Gastrocnemius medialis (tissue), 4 donors: Measurements from ENCODE around the gene RMDN3. TPM values are rescaled to one million over a fixed set of nuclear protein-coding genes. Genes with fewer than 3 reads are reported as not detected.

ENCODE experiments used
- ATAC-seq, 2 donors: fragments of 150-250 bp; one replicate each; pipeline ENCODE4 v1.9.1; 2016
- DNase-seq, 2 donors: peaks; one replicate each; pipeline ENCODE4 v3.0.0-alpha.2; 2019
- H3K27ac ChIP-seq, 4 donors: fragments of 200-600 bp; sonication (generic); 1 replicate in 1 of 4; 2 replicates in 3 of 4; pipeline ENCODE4 v1.5.1; 2016 to 2018; ENCODE audit warnings: mild to moderate bottlenecking in 2 of 4, moderate library complexity in 1 of 4
- H3K27me3 ChIP-seq, 3 donors: fragments of 200-600 bp; sonication (generic) in 2 of 3; 1 replicate in 1 of 3; 2 replicates in 2 of 3; pipeline versions ENCODE4 v1.5.1 to v1.6.0; 2016 to 2019; ENCODE audit warnings: mild to moderate bottlenecking in 1 of 3, moderate library complexity in 1 of 3
- H3K36me3 ChIP-seq, 2 donors: fragments of 200-600 bp; sonication (generic) in 1 of 2; one replicate each; pipeline ENCODE4 v1.5.1; 2017 to 2018
- H3K4me1 ChIP-seq, 2 donors: fragments of 200-600 bp; sonication (generic) in 1 of 2; one replicate each; pipeline ENCODE4 v1.5.1; 2016 to 2017; ENCODE audit warnings: mild to moderate bottlenecking in 2 of 2
- H3K4me3 ChIP-seq, 4 donors: fragments of 200-600 bp; sonication (generic) in 3 of 4; 1 replicate in 1 of 4; 2 replicates in 3 of 4; pipeline ENCODE4 v1.5.1; 2016 to 2019; ENCODE audit warnings: mild to moderate bottlenecking in 2 of 4
- H3K9me3 ChIP-seq, 3 donors: fragments of 200-600 bp; sonication (generic) in 2 of 3; 1 replicate in 1 of 3; 2 replicates in 2 of 3; pipeline ENCODE4 v1.5.1; 2016 to 2019
- CTCF ChIP-seq, 5 experiments: fragments of 450-650 bp in 3 of 5; fragments of 200-600 bp in 2 of 5; sonication (generic) in 2 of 5; IDR thresholded peaks in 4 of 5; conservative IDR thresholded peaks in 1 of 5; 1 replicate in 4 of 5; 2 replicates in 1 of 5; pipeline ENCODE4 v1.5.1; 2016 to 2019; ENCODE audit warnings: antibody characterized with exemption in 5 of 5, mild to moderate bottlenecking in 3 of 5, moderate library complexity in 3 of 5
- POLR2A ChIP-seq, 2 donors: fragments of 450-650 bp; IDR thresholded peaks; one replicate each; pipeline ENCODE4 v1.6.1; 2017; ENCODE audit warnings: antibody characterized with exemption in 2 of 2, mild to moderate bottlenecking in 2 of 2, moderate library complexity in 2 of 2
- in situ Hi-C, 4 donors: fragments of 200-750 bp; cut with MboI; loops; one replicate each; pipeline versions ENCODE4 v1.15.0 to v1.8.0; 2017; ENCODE audit warnings: low sequenced_read_pairs in 4 of 4
- intact Hi-C: fragments of 100-400 bp; cut with DNase I; formaldehyde crosslinking; loops from one replicate; pipeline ENCODE4 v1.15.1; 2023; ENCODE audit warnings: low total_unique reads
- total RNA-seq, 4 donors: library from RNA; depleted of rRNA; stranded (reverse); fragments of >200 nt; gene quantifications; one replicate each; pipeline versions ENCODE4 v1.1.0 to v1.2.3, GENCODE V29; 2016

RMDN3 gene
- total RNA-seq, 4 donors from 2014 or later: 12.7 to 55.3 (median 19.6) TPM

- H3K27ac ChIP-seq: no peak overlapping the region
- TF ChIP-seq POLR2A (IDR thresholded peaks at IDR 0.05) (no peak), CTCF (IDR thresholded peaks at IDR 0.05 in 4 of 5, conservative IDR thresholded peaks at IDR 0.05 in 1 of 5) (no peak)
- H3K36me3 ChIP-seq: peaks cover 0 to 78% of the 10 kb centered on the region in 2 donors
- H3K27me3 ChIP-seq: no peaks in the 10 kb centered on the region
- DNase-seq (no peak), ATAC-seq (no peak)
- intact Hi-C loops (no loop called here), in situ Hi-C loops (loop anchor here in 1 of 4 donors (25.0 kb wide), 1 partner anchor 88 kb away; the partner anchor contains the start of gene RAD51)
- peaks cover 7 to 10% of the 10 kb centered on the region in 2 donors for H3K4me1 ChIP-seq
- no peaks in the 10 kb centered on the region for H3K9me3 ChIP-seq
- H3K4me3 ChIP-seq: no peak overlapping the region
Observed at GRCh38 chr15:40775007-40775406, 20.0 kb upstream of the RMDN3 start.

- Histone ChIP-seq H3K4me3 (no peak overlapping the region), H3K9me3 (no peaks in the 10 kb centered on the region), H3K27ac (no peak overlapping the region), H3K4me1 (peaks cover 7 to 10% of the 10 kb centered on the region in 2 donors), H3K36me3 (peaks cover 0 to 67% of the 10 kb centered on the region in 2 donors), H3K27me3 (no peaks in the 10 kb centered on the region)
- DNase-seq (no peak), ATAC-seq (no peak)
- in situ Hi-C loops (no loop called here), intact Hi-C loops (no loop called here)
- TF ChIP-seq CTCF (IDR thresholded peaks at IDR 0.05 in 4 of 5, conservative IDR thresholded peaks at IDR 0.05 in 1 of 5): no peak
- no peak for TF ChIP-seq POLR2A (IDR thresholded peaks at IDR 0.05)
Observed at GRCh38 chr15:40773902-40774301, 18.8 kb upstream of the RMDN3 start.

- in situ Hi-C loops: no loop called here
- intact Hi-C loops: no loop called here
- ATAC-seq (no peak), DNase-seq (no peak)
- Histone ChIP-seq H3K27me3 (no peaks in the 10 kb centered on the region), H3K4me1 (peaks cover 7 to 10% of the 10 kb centered on the region in 2 donors), H3K27ac (no peak overlapping the region), H3K36me3 (peaks cover 0 to 63% of the 10 kb centered on the region in 2 donors), H3K4me3 (no peak overlapping the region), H3K9me3 (no peaks in the 10 kb centered on the region)
- TF ChIP-seq CTCF (IDR thresholded peaks at IDR 0.05 in 4 of 5, conservative IDR thresholded peaks at IDR 0.05 in 1 of 5) (no peak), POLR2A (IDR thresholded peaks at IDR 0.05) (no peak)
Observed at GRCh38 chr15:40773496-40773895, 18.4 kb upstream of the RMDN3 start.

- H3K36me3 ChIP-seq: peaks cover 0 to 54% of the 10 kb centered on the region in 2 donors
- in situ Hi-C loops: no loop called here
- H3K27me3 ChIP-seq: no peaks in the 10 kb centered on the region
- no peak for ATAC-seq
- intact Hi-C loops: no loop called here
- no peak for TF ChIP-seq CTCF (IDR thresholded peaks at IDR 0.05 in 4 of 5, conservative IDR thresholded peaks at IDR 0.05 in 1 of 5)
- no peak for TF ChIP-seq POLR2A (IDR thresholded peaks at IDR 0.05)
- H3K4me1 ChIP-seq: peaks cover 7 to 8% of the 10 kb centered on the region in 2 donors
- no peak for DNase-seq
- H3K4me3 ChIP-seq: no peak overlapping the region
- H3K9me3 ChIP-seq: no peaks in the 10 kb centered on the region
- H3K27ac ChIP-seq: no peak overlapping the region
Observed at GRCh38 chr15:40772014-40772413, 17.0 kb upstream of the RMDN3 start.

GRCh38 chr15:40771242-40771641 lies 16.2 kb upstream of the RMDN3 start:
- Histone ChIP-seq H3K9me3 (no peaks in the 10 kb centered on the region), H3K36me3 (peaks cover 0 to 52% of the 10 kb centered on the region in 2 donors), H3K4me3 (no peak overlapping the region), H3K4me1 (peaks cover 0 to under 1% of the 10 kb centered on the region in 2 donors), H3K27ac (no peak overlapping the region), H3K27me3 (no peaks in the 10 kb centered on the region)
- ATAC-seq: no peak
- intact Hi-C loops (no loop called here), in situ Hi-C loops (no loop called here)
- no peak for TF ChIP-seq POLR2A (IDR thresholded peaks at IDR 0.05)
- TF ChIP-seq CTCF (IDR thresholded peaks at IDR 0.05 in 4 of 5, conservative IDR thresholded peaks at IDR 0.05 in 1 of 5): no peak
- no peak for DNase-seq
